Measurements from ENCODE around the gene TNNC2.

TNNC2 gene

DNA sequence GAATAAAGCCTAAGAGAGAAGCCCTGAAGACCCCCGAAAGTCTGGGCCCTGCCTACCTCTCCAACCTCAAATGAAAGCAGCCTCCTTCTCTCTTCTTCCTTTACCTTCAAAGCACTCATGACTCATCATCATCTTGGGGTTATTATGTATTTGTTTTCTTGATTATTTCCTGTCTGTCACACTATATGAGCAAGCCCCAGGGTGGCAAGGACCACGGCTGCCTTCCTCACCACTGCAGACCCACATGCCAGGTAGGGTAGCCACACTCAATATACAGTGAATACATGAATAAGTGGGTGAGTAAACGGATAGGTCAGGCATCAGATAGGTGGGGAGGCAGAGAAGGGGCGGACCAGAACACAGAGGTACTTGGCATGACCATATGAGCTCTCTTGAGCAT lies 44.2 kb downstream of the TNNC2 start:
- DNase-seq (ENCODE audit: extremely low read depth in 1 of 2, low read depth in 1 of 2) = no peak

- no peak for DNase-seq (ENCODE audit: extremely low read depth in 1 of 2, low read depth in 1 of 2)
Measured at GRCh38 chr20:45781391-45781931, 45.7 kb downstream of the TNNC2 start.

- no peak for DNase-seq (ENCODE audit: extremely low read depth in 1 of 2, low read depth in 1 of 2)
Measured at GRCh38 chr20:45780159-45780558, 47.0 kb downstream of the TNNC2 start.

DNA sequence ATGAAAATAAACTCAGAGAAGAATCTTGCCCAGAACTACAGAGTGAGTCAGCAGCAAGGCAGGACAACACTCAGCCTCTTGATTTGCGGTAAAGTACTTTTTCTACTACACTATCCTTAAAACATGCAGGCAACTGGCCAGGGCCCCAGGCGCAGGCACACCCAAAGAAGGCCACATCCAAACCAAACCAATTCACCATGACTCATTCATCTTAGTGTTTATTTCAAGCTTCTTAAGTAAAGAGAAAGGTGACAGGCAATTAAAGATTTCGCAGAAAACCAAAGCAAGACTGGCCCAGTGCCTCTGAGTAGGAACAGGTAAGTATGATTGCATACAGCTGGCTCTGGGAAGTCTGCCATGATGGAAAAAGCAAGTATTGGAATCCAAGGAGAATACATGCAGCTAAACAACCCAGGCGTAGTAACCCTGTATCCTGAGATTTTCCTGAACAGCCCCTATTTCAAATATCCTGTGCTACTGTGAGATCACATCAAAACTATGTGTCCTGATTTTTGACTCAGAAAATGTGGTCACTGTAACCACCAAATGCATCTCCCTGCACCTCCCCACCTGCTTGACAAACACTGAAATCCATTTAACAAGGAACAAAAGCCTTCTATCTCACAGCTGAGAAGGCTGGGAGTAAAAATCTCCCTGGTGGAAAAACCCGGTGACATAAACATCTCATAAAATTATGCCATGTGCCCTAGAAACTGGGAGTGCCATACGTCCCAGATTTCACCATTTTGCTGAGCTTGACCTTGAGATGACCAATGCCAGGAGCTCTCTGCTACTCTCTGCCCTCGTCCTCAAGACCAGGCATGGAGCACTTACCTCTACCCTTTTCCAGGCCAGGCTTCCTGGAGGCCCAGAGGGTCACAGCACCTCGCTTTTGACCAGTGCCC lies 47.8 kb downstream of the TNNC2 start:
- no peak for DNase-seq (ENCODE audit: extremely low read depth in 1 of 2, low read depth in 1 of 2)

DNA sequence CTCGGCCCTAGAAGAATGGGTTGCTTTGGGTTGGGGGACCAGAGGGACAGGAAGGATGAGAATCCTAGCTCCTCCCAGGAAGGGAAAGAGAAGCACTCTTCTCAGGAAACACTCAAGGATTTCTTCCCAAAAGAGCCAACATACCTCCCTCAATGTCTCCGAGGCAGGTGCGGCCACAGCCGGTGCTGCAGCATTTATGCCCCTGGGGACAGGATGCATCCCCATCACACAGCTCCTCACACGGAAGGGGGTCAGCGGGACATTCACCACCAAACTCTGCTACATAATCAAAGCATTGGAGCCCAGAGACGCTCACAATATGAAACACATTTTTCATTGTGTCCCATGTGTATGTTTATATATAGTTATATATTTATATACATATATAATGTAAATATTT lies 50.2 kb downstream of the TNNC2 start:
- no peak for DNase-seq (ENCODE audit: extremely low read depth in 1 of 2, low read depth in 1 of 2)

DNA sequence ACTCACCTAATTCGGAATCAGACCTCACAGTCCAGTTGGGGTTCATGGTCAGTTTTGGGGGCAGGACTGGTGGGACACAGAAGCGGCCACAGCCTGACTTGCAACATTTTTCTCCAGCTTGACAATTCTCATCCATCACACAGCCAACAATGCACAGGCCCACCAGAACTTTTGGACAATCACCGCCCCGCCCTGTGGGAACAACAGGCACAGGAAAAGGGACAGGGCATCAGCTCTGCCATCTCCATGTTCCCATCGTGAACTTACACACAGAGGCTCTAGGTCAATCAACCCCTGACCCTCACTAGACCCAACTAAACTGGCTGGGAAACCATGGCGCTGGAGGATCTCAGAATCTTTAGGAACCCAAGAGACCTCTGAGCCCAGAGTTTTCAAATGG lies 51.7 kb downstream of the TNNC2 start:
- DNase-seq (ENCODE audit: extremely low read depth in 1 of 2, low read depth in 1 of 2) = no peak

- no peak for DNase-seq (ENCODE audit: extremely low read depth in 1 of 2, low read depth in 1 of 2)
Measured at GRCh38 chr20:45774945-45775344, 52.2 kb downstream of the TNNC2 start.
